Bronchial epithelial cell (primary cell): ENCODE results near the gene NUCB1. TPM values are rescaled to one million over a fixed set of nuclear protein-coding genes. Genes with fewer than 3 reads are reported as not detected.
"Not testable (repeated sequence)": the region's sequence is repeated elsewhere in the genome, so short reads cannot be mapped to it uniquely, and the experiment has no call there.

Source experiments
- DNase-seq: peaks from one replicate; pipeline ENCODE4 v3.0.0-alpha.2; 2010; ENCODE audit warnings: low read depth
- FAIRE-seq: peaks from 2 replicates; lab custom pipeline; 2011; peaks lifted over from hg19 to GRCh38; lab: Jason Lieb, UNC
- H3K27me3 ChIP-seq: 2 replicates; pipeline ENCODE4 v1.5.1; 2011; ENCODE audit warnings: low read length; ENCODE audit not compliant: control insufficient read depth, insufficient read depth
- H3K36me3 ChIP-seq: 2 replicates; pipeline ENCODE4 v1.5.1; 2011; ENCODE audit warnings: low read length; ENCODE audit not compliant: control insufficient read depth, insufficient read depth
- H3K4me3 ChIP-seq: 2 replicates; pipeline ENCODE4 v1.5.1; 2011; ENCODE audit warnings: mild to moderate bottlenecking, low read depth, low read length, control low read depth
- CTCF ChIP-seq: IDR thresholded peaks from 2 replicates; pipeline ENCODE4 v1.5.1; 2011; ENCODE audit warnings: mild to moderate bottlenecking, moderate library complexity, low read length, control low read depth, inconsistent platforms; ENCODE audit not compliant: insufficient read depth, severe bottlenecking
- total RNA-seq: library from RNA; depleted of rRNA; stranded (reverse); fragments of >200 nt; gene quantifications from 2 replicates; pipeline ENCODE4 v1.2.1, GENCODE V29; 2014

NUCB1 gene
- total RNA-seq, 1 donor from 2014 or later, result 88.2 TPM

GRCh38 chr19:48867123-48867745 is 32.9 kb upstream of the NUCB1 start:
- DNase-seq (no peak), FAIRE-seq (no peak)
- H3K4me3 ChIP-seq, result peak overlapping the region; percentile 22
- no peaks in the 10 kb centered on the region for H3K36me3 ChIP-seq
- no peaks in the 10 kb centered on the region for H3K27me3 ChIP-seq
- TF ChIP-seq CTCF, result no peak

- FAIRE-seq (no peak), DNase-seq (no peak)
- Histone ChIP-seq H3K36me3 (no peaks in the 10 kb centered on the region), H3K27me3 (no peaks in the 10 kb centered on the region), H3K4me3 (peak overlapping the region; percentile 22)
- TF ChIP-seq CTCF, result no peak
Measured at GRCh38 chr19:48867746-48868113, 32.4 kb upstream of the NUCB1 start.

- TF ChIP-seq CTCF, result no peak
- H3K27me3 ChIP-seq, result no peaks in the 10 kb centered on the region
- FAIRE-seq, result no peak
- H3K36me3 ChIP-seq, result peaks cover 3% of the 10 kb centered on the region
- no peak for DNase-seq
- peak within 1 kb of the TSS; percentile 22 for H3K4me3 ChIP-seq
Measured at GRCh38 chr19:48868114-48868886, 31.8 kb upstream of the NUCB1 start, which contains the start of gene PLEKHA4. Gene PLEKHA4, minus strand, starts transcription at chr19:48868617. Its CDS starts 997 bp downstream, at chr19:48867620.

- DNase-seq, result no peak
- Histone ChIP-seq H3K36me3 (peaks cover 16% of the 10 kb centered on the region), H3K4me3 (no peak overlapping the region), H3K27me3 (no peaks in the 10 kb centered on the region)
- no peak for FAIRE-seq
- TF ChIP-seq CTCF, result no peak
Measured at GRCh38 chr19:48870048-48870447, 30.1 kb upstream of the NUCB1 start.

- not testable (repeated sequence) for H3K4me3 ChIP-seq, H3K27me3 ChIP-seq, FAIRE-seq
Measured at GRCh38 chr19:48871471-48872181, 28.5 kb upstream of the NUCB1 start.

More at GRCh38 chr19:48871471-48872181, 28.5 kb upstream of the NUCB1 start:
- H3K36me3 ChIP-seq, result peaks cover 23% of the 10 kb centered on the region
- DNase-seq, result not testable (repeated sequence)
